NCI-H748 treated with DMSO at 0.1 percent for 48 hours (cell line): ENCODE results near the gene RAB4B.
"Not testable (repeated sequence)": the region's sequence is repeated elsewhere in the genome, so short reads cannot be mapped to it uniquely, and the experiment has no call there.

ENCODE experiments used
- DNase-seq: peaks from one replicate; lab custom pipeline; 2025; lab: John Stamatoyannopoulos, UW

RAB4B gene

DNA sequence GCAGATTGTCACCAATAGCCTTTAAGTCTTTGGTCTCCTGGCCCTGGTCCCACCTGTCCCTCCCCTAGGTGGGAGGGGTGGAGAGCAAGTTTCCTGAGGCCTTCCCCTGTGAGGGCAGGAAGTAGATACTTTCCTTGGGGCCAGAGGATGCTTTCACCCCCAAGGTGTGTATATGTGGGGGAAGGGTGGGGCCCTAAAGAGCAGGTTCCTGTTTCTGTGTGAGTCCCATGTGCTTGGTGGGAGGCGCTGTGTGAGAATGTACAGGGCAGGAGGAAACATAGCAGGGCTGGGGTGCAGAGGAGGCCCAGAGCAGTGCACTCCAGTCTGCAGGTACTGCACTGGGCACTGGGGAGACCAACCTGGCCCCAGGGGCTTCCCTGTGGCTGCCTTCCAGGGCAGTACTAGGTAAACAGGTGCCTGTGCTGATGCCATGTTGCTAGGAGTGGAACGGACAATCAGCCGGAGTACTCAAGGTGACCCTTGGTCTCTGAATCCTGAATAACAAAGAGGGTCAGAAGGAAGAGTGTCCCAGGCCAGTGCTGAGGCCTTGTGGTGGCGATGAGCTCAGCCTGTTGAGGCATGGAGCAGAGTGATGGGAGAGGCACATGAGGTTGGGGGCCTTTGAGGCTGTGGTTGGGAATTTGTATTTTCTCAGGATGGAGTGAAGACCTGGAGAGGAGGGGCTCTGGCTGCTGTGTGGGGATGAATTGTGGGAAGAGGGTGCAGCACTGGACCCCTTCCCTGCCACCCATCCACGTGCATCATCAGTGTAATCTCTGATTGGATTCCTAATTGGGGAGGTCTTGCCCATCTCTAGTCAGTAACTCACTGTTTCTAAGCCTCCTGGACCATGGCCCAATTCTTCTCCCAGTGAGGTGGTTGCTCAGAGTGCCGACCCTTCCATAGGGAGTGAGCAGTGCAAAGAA, 26.1 kb downstream of the RAB4B start:
- DNase-seq, result no peak

DNA sequence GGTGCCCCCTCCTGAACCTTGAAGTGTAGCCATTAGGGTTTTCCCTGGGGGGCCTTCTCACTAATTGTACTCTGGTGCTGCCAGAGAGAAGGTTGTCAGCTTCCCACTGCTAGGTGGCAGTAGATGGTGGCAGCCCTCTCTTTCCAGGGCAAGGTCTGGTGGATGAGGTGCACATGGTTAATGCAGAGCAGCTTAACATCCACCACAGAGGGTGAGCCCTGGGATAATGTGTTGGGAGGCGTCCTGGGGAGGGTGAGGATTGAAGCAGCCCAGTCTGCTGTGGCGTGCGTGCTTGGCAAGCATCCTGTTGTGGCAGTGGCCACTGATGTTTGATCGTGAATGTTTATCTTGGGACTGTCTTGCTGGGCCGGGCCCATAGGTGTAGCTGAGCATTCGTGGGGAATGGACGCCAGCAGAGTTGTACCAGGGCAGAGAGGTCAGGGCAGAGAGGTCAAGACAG, 26.8 kb downstream of the RAB4B start:
- no peak for DNase-seq

DNA sequence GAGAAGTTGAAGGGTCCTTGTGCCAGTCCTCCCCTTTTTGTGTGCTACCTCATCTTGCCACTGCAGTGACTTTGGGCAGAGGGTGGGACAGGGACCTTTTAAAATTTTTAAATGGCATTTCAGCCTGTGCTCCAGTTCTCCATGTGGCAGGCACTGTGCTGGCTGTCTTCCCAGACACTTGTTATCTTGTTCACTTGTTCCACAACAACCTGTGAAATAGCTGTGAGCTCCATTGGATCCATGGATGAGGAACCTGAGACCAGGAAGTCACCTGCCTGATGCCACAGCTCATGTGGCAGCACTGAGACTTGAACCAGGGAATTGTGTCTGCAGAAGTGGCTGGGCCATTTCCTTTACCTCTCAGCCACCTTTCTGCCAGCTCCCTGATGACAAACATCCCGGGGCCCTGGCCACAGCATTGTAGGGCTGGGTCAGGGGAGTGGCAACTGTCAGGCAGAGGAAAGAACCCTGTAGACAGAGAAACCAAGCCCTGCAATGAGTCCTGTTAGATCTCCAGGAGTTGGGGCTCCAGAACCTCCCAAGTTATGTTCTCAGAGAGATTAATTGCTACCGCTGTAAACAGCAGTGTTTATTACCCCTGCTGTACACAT, 27.3 kb downstream of the RAB4B start:
- no peak for DNase-seq

DNA sequence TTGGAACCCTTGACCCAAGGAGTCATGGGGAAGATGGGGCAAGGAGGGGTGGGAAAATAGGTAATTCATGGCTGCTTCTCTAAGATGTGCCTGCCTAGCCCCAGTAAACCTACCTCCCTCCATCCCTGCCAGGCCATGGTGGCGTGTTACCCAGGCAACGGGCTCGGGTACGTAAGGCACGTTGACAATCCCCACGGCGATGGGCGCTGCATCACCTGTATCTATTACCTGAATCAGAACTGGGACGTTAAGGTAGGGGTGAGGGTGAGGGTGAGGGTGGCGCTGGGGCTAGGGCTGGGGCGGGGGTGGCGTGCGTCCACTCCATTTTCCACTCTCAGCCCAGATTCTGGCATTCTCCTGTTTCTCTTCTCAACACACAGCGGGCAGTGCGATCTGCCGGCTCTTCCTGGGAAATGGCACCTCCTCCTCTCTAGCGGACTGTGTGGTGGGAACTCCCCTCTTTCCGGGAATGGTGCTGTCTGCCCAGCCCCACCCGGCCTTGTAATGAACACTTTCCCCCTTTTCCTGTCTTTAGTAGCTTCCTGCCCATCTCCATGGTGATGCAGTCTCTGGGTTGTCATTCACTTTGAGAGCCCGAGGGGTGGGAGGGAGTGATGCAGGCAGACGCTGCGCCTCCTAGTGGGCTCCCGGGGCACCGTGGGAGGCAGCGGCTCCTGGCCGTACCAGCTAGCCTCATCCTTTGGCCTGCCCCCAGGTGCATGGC, 28.5 kb downstream of the RAB4B start:
- peak; percentile 60 for DNase-seq

DNA sequence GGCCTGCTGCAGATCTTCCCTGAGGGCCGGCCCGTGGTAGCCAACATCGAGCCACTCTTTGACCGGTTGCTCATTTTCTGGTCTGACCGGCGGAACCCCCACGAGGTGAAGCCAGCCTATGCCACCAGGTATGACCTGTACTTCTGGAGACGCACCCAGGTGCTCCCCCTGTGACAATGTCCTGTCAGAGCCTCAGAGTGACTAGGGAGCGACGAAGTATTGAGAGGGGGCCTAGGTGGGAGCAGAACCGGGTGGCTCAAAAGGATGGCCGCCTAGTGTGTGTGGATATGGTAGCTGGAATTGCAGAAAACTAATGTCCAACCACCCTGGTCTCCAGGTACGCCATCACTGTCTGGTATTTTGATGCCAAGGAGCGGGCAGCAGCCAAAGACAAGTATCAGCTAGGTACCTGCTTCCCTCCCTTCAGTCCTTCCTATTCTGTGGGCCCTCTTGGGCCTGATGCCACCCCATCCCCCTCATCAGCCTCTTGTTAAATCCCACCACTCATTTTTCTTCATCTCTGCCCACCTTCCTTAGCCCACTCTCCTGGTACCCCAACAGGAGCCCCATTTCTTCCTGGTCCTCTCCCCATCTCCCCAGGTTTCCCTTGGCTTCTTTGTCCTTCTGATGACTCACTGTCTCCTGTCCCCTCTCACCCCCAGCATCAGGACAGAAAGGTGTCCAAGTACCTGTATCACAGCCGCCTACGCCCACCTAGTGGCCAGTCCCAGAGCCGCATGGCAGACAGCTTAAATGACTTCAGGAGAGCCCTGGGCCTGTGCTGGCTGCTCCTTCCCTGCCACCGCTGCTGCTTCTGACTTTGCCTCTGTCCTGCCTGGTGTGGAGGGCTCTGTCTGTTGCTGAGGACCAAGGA, 29.3 kb downstream of the RAB4B start:
- peak; percentile 32 for DNase-seq

DNA sequence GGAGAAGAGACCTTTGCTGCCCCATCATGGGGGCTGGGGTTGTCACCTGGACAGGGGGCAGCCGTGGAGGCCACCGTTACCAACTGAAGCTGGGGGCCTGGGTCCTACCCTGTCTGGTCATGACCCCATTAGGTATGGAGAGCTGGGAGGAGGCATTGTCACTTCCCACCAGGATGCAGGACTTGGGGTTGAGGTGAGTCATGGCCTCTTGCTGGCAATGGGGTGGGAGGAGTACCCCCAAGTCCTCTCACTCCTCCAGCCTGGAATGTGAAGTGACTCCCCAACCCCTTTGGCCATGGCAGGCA, 29.9 kb downstream of the RAB4B start:
- DNase-seq, result no peak

DNA sequence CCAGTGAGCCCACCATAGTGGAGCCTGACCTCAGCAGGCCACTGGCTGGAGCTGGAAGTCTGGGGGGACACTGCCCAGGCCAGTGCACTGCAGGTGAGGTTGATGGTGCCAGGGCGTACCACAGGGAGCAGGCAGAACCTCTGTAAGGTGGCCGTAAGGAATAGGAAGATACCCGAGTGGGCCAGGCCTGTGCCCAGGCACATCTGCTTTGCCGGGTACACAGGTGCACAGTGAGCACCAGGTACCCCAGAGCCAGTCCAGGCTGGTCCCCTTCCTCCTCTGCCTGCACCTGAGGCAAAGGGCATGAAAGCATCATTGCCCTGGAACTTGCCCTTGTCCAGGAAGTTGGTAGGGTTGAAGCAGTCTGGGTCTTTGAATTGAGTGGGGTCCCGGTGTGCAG, 30.4 kb downstream of the RAB4B start:
- DNase-seq, result no peak

DNA sequence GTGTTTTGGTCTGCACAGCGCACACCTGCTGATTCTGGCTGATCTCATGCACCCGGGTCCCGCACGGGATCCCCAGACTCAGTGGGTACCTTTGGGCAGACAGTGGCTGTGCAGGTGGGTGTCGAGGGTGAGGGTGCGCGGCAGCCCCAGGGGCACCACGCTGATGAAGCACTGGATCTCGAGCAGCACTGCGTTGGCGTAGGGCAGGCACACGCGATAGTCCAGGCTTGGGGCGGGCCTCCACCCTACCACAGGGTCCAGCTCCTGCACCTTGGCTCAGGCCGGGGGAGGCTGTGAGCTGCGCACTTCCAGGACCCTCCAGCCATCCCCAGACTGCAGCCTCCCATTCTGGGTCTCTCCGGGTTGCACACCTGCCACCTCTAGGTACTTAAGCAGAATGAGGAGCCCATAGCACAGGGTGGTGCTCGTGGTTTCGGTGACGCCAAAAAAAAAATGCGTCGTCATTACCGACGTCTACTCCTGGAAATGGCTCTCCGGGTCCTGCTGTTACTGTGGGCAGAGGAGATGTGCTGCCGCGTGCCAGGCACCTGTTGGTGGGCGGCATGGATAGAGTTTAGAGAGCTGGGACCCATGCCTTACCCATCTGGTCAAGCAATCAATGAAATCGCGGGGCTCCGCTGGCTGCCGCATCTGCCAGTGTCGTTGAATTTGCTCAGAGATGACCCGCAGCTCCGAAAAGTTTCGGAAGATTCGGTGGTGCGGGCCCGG, 31.5 kb downstream of the RAB4B start:
- no peak for DNase-seq

DNA sequence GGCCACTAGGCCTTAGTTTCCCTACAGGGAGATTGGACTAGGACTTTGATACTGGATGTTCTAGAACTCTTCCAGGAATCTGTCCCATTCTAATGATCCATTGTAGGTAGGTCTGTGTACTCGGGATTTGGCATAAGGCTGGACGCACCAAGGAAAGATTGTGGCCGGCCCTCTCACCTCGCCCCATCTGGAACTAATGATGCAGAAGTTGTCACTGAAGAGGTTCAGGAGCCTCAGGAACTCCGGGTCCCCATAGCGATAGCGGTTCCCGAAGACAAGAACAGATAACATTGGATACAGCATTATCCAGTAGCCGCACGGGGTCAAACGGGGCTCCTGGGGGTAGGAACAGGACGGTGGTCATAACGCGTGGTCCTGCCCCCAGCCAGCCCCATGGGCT, 32.1 kb downstream of the RAB4B start:
- no peak for DNase-seq

DNA sequence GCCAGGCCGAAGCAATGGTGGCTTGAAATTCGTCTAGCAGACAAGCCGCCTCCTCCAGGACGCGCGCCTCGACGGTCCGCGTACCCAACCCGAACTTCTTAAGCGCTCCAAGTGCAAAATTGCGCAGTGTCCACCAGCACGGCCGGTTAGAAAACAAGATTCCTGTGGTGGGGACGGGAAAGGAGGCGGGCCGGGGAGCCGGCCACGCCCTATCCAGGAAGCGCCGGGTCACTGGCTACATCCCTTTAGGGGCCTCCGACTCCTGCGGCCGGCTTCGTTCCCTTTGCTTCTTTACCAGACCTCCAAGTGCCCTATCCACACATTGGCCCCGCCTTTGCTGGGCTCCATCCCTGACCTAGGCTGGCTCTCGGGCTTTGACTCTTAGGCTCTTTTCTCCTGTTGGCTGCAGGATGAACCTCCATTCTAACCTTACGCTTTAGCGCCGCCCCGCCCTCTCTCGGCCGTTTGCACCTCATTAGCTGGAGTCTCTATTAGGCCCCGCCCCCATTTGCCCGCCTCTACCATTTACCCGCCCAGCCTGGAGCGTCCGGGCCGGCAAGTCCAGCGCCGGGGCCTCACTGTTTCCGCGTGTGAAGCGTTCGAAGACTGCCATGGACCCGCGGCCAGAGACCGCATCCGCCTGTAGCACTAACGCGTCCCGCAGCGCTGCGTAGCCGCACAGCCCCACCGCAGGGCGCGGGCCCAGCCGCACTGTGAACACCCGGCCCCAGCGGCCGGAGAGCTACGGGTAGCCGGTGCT, 32.8 kb downstream of the RAB4B start:
- DNase-seq, result peak; percentile 35

DNA sequence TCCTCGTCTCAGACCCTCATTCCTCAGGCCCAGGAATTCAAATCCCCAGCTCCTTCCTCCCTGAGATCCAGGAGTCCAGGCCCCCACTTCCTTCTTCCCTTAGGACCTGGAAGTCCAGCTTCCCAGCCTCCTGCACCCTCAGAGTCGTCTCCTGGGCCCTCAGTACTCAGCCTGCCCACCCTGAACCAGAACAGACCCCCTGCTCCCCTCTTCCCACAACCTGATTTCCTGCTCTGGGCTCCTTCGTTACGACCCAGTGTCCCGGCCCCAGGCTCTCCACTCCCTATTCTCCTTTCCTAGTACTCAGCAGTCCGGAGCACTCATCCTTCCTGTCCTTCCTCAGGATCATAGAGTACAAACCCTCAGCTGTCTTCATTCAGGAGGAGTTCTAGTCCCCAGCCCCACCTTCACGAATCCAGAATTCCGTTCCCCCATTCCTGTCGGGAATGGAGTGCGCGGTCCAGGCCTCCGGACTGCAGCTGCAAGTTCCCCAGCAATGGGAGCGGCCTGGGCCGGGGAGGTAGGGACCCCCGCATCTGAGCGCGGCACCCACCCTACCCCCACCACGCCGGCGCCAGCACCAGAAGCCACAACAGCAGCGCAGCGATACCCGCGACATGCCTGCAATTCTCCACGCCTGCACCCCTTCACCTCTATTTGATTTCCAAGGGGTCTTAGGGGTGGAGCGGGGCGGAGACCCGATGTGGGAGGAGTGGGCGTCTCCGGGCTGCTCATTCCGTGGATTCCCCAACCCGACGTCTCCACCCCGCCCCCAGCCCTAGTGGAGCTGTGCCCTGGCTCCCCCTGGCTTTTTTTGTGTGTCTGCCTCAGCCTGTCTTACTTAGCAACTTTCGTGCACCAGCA, 33.7 kb downstream of the RAB4B start:
- DNase-seq, result no peak

DNA sequence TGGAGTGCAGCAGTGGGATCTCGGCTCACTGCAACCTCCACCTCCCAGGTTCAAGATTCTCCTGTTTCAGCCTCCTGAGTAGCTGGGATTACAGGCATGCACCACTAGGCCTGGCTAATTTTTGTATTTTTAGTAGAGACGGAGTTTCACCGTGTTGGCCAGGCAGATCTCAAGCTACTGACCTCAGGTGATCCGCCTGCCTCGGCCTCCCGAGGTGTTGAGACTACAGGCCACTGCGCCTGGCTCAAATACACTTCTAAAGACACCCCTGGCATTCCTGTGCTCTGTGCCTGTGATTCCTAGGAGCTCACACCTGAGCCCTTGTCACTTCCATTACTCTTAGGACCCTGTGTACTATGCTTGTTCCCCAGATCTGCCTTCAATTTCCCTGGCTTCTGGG, 34.5 kb downstream of the RAB4B start:
- DNase-seq, result not testable (repeated sequence)

DNA sequence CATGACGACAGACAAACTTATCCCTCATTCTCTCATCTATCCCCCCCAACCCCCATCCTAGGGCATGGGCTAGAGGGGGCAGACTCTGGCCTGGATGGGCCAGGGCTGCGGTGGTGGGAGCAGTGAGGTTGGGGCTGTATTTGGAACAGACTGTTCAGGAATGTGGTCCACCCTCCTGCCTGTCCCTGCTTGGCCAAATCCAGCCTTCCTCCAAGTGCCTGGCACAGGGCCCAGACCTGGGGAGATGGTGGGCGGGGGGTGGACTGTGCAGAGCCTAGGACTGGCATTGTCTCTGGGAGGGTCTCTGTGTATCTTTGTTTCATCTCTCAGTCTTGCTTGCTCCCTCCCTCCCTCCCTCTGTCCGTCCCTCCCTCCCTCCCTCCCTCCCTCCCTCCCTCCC, 35.1 kb downstream of the RAB4B start:
- no peak for DNase-seq

DNA sequence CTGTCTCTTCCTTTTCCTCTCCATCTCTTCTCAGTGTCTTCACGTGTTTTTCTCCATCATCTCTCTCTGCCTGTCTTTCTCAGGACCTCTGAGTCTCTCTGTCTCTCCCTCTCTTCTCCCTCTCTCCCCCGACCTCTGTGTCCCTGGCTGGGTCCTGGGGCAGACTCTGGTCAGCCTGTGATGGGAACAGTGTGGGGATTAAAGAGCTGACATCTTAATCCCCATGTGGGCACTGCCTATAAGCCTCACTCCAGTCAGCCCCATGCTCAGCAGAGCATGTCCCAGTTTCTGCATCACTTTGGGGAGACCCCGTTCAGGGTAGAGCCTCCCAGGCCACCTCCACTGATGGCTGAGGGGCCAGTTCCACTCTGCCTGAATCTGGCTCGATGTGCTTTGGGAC, 37.2 kb downstream of the RAB4B start:
- DNase-seq, result no peak

DNA sequence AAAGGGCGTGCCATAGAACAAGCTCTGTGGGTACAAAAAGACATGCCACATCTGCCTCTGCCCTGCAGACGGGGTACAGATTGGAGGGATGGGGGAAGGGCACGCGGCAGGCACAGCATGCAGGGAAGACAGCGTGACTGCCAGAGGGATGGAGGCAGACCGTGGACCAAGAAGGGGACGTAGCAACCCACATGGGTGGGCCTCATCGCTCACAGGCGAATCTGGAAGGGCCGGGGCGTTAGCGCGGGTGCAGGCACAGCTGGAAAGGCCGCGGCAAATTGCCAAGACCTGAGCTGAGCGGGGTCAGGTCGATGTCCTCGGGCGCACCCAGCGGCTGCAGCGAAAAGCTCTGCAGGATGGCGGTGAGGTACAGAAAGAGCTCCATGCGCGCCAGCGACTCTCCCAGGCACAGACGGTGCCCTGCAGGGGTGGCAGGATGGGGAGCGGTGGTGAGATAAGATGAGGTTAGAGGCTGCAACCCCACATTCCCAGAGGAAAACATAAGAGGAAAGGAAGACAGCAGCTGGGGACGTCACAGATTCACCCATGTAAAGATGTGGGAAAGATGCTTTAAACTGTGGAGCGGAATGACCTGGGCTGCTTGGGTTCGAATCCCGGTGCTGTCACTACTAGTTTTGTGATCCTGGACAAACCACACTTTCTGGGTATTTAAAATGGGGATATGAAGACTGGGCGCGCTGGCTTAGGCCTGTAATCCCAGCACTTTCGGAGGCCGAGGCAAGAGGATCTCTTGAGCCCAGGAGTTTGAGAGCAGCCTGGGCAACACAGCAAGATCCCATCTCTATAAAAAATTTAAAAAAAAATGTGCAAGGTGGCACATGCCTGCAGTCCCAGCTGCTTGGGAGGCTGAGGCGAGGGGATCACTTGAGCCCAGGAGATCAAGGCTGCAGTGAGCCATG, 40.7 kb downstream of the RAB4B start:
- DNase-seq, result not testable (repeated sequence)

DNA sequence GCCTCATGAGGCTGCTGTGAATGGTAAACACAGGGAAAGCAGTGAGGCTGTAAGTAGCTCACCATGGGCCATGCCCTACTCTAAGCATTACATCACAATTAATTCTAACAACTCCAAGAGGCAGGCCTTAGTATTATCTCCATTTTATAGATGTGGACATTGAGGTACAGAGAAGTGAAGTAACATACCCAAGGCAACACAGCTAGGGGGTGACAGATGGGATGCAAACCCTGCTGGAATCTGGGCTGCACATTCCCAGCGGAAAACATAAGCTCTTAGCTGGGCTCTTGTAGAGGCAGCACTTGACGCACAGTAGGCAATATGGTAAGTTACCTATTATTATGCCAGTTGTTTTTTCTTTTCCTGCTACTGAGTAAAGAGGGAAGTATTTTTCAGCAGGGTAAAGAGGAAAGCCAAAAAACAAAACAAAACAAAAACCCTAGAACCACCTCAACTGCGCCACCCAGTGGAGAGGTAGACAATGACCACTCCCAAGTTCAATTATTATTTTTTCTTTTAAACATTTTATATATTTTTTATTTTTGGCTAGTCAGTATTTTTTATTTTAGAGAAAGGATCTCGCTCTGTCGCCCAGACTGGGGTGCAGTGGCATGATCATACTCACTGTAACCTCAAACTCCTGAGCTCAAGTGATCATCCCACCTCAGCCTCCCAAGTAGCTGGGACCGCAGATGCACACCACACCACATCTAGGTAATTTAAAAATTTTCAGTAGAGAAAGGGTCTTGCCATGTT, 41.6 kb downstream of the RAB4B start:
- DNase-seq, result peak; percentile 11

DNA sequence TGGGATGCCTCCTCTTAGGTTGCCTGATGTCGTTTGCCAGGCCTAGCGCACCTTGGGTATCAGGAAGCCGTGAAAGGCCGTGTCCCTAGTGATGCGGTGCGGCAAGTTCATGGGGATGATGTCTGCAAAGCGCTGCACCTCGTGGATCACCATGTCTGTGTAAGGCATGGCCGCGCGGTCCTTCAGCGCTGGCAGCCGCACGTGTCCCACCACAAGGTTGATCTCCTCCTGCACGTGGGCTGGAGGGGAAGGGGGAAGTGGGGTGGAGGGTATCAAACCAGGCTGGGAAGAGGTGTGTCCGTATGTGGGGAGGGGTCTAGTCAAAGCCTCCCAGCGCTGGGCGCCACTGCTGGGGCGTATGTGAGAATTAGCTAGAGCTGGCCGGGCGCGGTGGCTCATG, 44.1 kb downstream of the RAB4B start:
- DNase-seq, result no peak
